Measurements from ENCODE around the gene CPNE9. TPM values are rescaled to one million over a fixed set of nuclear protein-coding genes. Genes with fewer than 3 reads are reported as not detected.

CPNE9 gene
- total RNA-seq, 4 donors from 2014 or later: 0.33 to 0.42 TPM; not detected in 2

GRCh38 chr3:9747267-9747666 lies 43.6 kb downstream of the CPNE9 start:
- Histone ChIP-seq H3K9me3 (no peaks in the 10 kb centered on the region), H3K27me3 (no peaks in the 10 kb centered on the region), H3K4me3 (no peak overlapping the region), H3K36me3 (peaks cover 48 to 74% (median 68%) of the 10 kb centered on the region in 4 donors), H3K27ac (replicated peaks in 1 of 4) (no peak overlapping the region), H3K4me1 (peaks cover 15 to 34% (median 30%) of the 10 kb centered on the region in 4 donors)
- DNase-seq (ENCODE audit: extremely low spot score): no peak
- intact Hi-C loops (cut with DNase I): no loop called here
- TF ChIP-seq POLR2AphosphoS5 (IDR thresholded peaks at IDR 0.05) (no peak), EP300 (IDR thresholded peaks at IDR 0.05) (no peak), CTCF (IDR thresholded peaks at IDR 0.05) (no peak), POLR2A (IDR thresholded peaks at IDR 0.05; ENCODE audit: low read depth) (no peak)
- WGBS: 93% methylated on average over 7 of the region's 8 CpGs

GRCh38 chr3:9748031-9748430 lies 44.4 kb downstream of the CPNE9 start:
- Histone ChIP-seq H3K9me3 (no peaks in the 10 kb centered on the region), H3K36me3 (peaks cover 40 to 74% (median 67%) of the 10 kb centered on the region in 4 donors), H3K27ac (replicated peaks in 1 of 4) (peak overlapping the region in 1 of 4 donors; percentile 91), H3K4me3 (no peak overlapping the region), H3K27me3 (no peaks in the 10 kb centered on the region), H3K4me1 (peaks cover 15 to 34% (median 30%) of the 10 kb centered on the region in 4 donors)
- WGBS: 91% methylated on average over 2 of the region's 2 CpGs
- intact Hi-C loops (cut with DNase I): loop anchor here (2.0 kb wide), 1 partner anchor 15 kb away; no protein-coding TSS in a partner anchor
- DNase-seq (ENCODE audit: extremely low spot score): no peak
- TF ChIP-seq POLR2A (IDR thresholded peaks at IDR 0.05; ENCODE audit: low read depth): no peak
- no peak for TF ChIP-seq POLR2AphosphoS5 (IDR thresholded peaks at IDR 0.05)
- no peak for TF ChIP-seq EP300 (IDR thresholded peaks at IDR 0.05)
- TF ChIP-seq CTCF (IDR thresholded peaks at IDR 0.05): no peak

- intact Hi-C loops (cut with DNase I): loop anchor here (2.0 kb wide), 1 partner anchor 16 kb away; no protein-coding TSS in a partner anchor
- Histone ChIP-seq H3K9me3 (no peaks in the 10 kb centered on the region), H3K4me1 (peaks cover 15 to 40% (median 32%) of the 10 kb centered on the region in 4 donors), H3K27ac (replicated peaks in 1 of 4) (peak overlapping the region; percentile 83 to 92 (median 90)), H3K36me3 (peaks cover 28 to 74% (median 60%) of the 10 kb centered on the region in 4 donors), H3K27me3 (no peaks in the 10 kb centered on the region), H3K4me3 (peak overlapping the region; percentile 58 to 76 (median 69))
- 4% methylated on average over 17 of the region's 19 CpGs for WGBS
- no peak for DNase-seq (ENCODE audit: extremely low spot score)
- TF ChIP-seq POLR2A (IDR thresholded peaks at IDR 0.05; ENCODE audit: low read depth): no peak
- no peak for TF ChIP-seq POLR2AphosphoS5 (IDR thresholded peaks at IDR 0.05)
- no peak for TF ChIP-seq CTCF (IDR thresholded peaks at IDR 0.05)
- no peak for TF ChIP-seq EP300 (IDR thresholded peaks at IDR 0.05)
Observed at GRCh38 chr3:9749296-9749644, 45.6 kb downstream of the CPNE9 start.

GRCh38 chr3:9749645-9750555 lies 46.3 kb downstream of the CPNE9 start, which contains the start of gene OGG1:
Gene OGG1, plus strand, starts transcription at chr3:9749952. Its CDS starts 335 bp downstream, at chr3:9750287.
- peaks cover 21 to 47% (median 38%) of the 10 kb centered on the region in 4 donors for H3K4me1 ChIP-seq
- no peaks in the 10 kb centered on the region for H3K9me3 ChIP-seq
- 0% methylated on average over 43 of the region's 60 CpGs for WGBS
- H3K4me3 ChIP-seq: peak within 1 kb of the TSS; percentile 58 to 76 (median 69)
- peak; percentile 99 for DNase-seq (ENCODE audit: extremely low spot score)
- no peaks in the 10 kb centered on the region for H3K27me3 ChIP-seq
- intact Hi-C loops (cut with DNase I): loop anchor here (2.0 to 5.0 kb wide), 2 partner anchors 17 to 42 kb away; partner anchors contain the start of genes ARPC4 and TADA3
- peak; percentile 88 to 89 for TF ChIP-seq POLR2AphosphoS5 (IDR thresholded peaks at IDR 0.05)
- no peak for TF ChIP-seq EP300 (IDR thresholded peaks at IDR 0.05)
- H3K27ac ChIP-seq (replicated peaks in 1 of 4): peak within 1 kb of the TSS; percentile 83 to 92 (median 90)
- peaks cover 22 to 74% (median 57%) of the 10 kb centered on the region in 4 donors for H3K36me3 ChIP-seq
